ENCODE results near the gene PKD1L1. TPM values are rescaled to one million over a fixed set of nuclear protein-coding genes. Genes with fewer than 3 reads are reported as not detected.

PKD1L1 gene
- total RNA-seq, 1 donor from 2014 or later, result 0.17 TPM

GRCh38 chr7:47744883-47745282 lies 203.4 kb downstream of the PKD1L1 start:
- Mint-ChIP-seq H3K9me3 (no peaks in the 10 kb centered on the region), H3K27ac (no peak overlapping the region), H3K36me3 (no peaks in the 10 kb centered on the region), H3K4me1 (ENCODE audit: unreplicated experiment) (peaks cover 54% of the 10 kb centered on the region), H3K4me3 (peak overlapping the region; percentile 65), H3K27me3 (peaks cover 38% of the 10 kb centered on the region)
- TF ChIP-seq, protein P1, sequence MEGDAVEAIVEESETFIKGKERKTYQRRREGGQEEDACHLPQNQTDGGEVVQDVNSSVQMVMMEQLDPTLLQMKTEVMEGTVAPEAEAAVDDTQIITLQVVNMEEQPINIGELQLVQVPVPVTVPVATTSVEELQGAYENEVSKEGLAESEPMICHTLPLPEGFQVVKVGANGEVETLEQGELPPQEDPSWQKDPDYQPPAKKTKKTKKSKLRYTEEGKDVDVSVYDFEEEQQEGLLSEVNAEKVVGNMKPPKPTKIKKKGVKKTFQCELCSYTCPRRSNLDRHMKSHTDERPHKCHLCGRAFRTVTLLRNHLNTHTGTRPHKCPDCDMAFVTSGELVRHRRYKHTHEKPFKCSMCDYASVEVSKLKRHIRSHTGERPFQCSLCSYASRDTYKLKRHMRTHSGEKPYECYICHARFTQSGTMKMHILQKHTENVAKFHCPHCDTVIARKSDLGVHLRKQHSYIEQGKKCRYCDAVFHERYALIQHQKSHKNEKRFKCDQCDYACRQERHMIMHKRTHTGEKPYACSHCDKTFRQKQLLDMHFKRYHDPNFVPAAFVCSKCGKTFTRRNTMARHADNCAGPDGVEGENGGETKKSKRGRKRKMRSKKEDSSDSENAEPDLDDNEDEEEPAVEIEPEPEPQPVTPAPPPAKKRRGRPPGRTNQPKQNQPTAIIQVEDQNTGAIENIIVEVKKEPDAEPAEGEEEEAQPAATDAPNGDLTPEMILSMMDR (conservative IDR thresholded peaks at IDR 0.05), result no peak
- no peak for DNase-seq (ENCODE audit: extremely low spot score, unreplicated experiment)

GRCh38 chr7:47743965-47744591 lies 204.2 kb downstream of the PKD1L1 start:
- H3K9me3 Mint-ChIP-seq, result no peaks in the 10 kb centered on the region
- peaks cover 62% of the 10 kb centered on the region for H3K4me1 Mint-ChIP-seq (ENCODE audit: unreplicated experiment)
- peak overlapping the region; percentile 77 for H3K4me3 Mint-ChIP-seq
- TF ChIP-seq, protein P1 (conservative IDR thresholded peaks at IDR 0.05), result no peak
- H3K36me3 Mint-ChIP-seq, result no peaks in the 10 kb centered on the region
- H3K27me3 Mint-ChIP-seq, result peaks cover 36% of the 10 kb centered on the region
- no peak for DNase-seq (ENCODE audit: extremely low spot score, unreplicated experiment)
- peak overlapping the region; percentile 69 for H3K27ac Mint-ChIP-seq

GRCh38 chr7:47741984-47742383 lies 206.3 kb downstream of the PKD1L1 start:
- TF ChIP-seq, protein P1 (conservative IDR thresholded peaks at IDR 0.05), result no peak
- Mint-ChIP-seq H3K36me3 (no peaks in the 10 kb centered on the region), H3K4me3 (peak overlapping the region; percentile 30), H3K27me3 (peaks cover 39% of the 10 kb centered on the region), H3K9me3 (no peaks in the 10 kb centered on the region), H3K4me1 (ENCODE audit: unreplicated experiment) (peaks cover 60% of the 10 kb centered on the region), H3K27ac (peak overlapping the region; percentile 5)
- no peak for DNase-seq (ENCODE audit: extremely low spot score, unreplicated experiment)

DNA sequence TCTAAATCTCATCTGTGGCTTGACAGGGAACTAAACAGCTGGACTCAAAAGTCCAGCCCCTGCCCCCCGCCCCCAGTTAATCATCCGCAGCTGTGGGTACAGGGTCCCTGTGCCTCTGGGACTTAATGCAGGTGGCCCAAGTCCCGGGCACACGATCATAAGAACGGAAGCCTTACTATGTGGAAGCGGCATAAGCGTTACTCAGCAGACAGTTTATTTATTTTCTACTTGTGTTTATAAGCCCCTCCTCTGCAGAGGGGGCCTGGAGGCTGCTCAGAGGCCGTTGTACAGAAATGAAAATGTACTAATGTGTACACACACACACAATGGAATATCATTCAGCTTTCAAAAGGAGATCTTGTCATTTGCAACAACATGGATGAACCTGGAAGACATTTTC lies 208.4 kb downstream of the PKD1L1 start:
- TF ChIP-seq, protein P1 (conservative IDR thresholded peaks at IDR 0.05), result no peak
- Mint-ChIP-seq H3K4me3 (no peak overlapping the region), H3K4me1 (ENCODE audit: unreplicated experiment) (peaks cover 62% of the 10 kb centered on the region), H3K27ac (no peak overlapping the region), H3K9me3 (no peaks in the 10 kb centered on the region), H3K27me3 (peaks cover 38% of the 10 kb centered on the region), H3K36me3 (no peaks in the 10 kb centered on the region)
- DNase-seq (ENCODE audit: extremely low spot score, unreplicated experiment), result no peak

GRCh38 chr7:47739301-47739875 lies 208.9 kb downstream of the PKD1L1 start:
- TF ChIP-seq, protein P1 (conservative IDR thresholded peaks at IDR 0.05), result no peak
- peaks cover 41% of the 10 kb centered on the region for H3K27me3 Mint-ChIP-seq
- H3K36me3 Mint-ChIP-seq, result no peaks in the 10 kb centered on the region
- H3K9me3 Mint-ChIP-seq, result no peaks in the 10 kb centered on the region
- no peak overlapping the region for H3K27ac Mint-ChIP-seq
- H3K4me1 Mint-ChIP-seq (ENCODE audit: unreplicated experiment), result peaks cover 67% of the 10 kb centered on the region
- DNase-seq (ENCODE audit: extremely low spot score, unreplicated experiment), result no peak
- H3K4me3 Mint-ChIP-seq, result peak overlapping the region; percentile 4

Measured in type B pancreatic cell (in vitro differentiated cells).